ENCODE measurements around the gene RYR1. TPM values are rescaled to one million over a fixed set of nuclear protein-coding genes. Genes with fewer than 3 reads are reported as not detected.
"Not testable (repeated sequence)": the region's sequence is repeated elsewhere in the genome, so short reads cannot be mapped to it uniquely, and the experiment has no call there.

The RYR1 gene
- total and polyA plus RNA-seq, 11 donors: 0.44 to 2.1 (median 0.86) TPM

DNA sequence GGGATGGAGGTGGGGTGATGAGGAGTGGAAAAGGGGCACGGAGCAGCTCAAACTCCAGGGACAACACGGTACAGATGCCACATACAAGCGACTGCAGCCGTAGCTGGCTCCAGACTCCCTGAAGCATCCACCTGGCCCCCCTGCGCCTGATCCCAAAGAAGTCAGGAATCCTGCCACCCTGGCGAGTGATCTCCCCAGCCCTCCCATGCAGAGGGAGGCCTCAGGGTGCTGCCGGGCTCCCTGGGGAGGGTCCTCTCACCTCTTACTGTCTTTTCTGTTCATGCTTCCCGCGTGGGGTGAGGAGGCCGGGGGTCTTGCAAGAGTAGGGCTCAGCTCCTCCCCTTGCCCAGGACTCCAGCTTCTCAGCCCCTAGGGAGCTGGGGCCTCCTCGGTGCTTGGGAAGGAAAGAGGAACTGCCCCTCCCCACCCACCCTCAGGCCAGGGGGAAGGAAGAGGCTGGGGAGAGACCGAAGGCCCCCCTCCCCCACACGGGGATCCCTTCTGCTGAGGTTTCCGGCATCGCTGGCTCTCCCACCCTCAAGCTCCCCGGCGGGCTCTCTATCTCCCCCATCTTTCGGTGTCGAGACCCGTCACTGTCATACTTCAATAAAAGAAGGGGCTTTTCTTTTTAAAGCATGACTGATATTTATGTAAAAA, 7.6 kb upstream of the RYR1 start, which contains the start of gene RASGRP4:
RASGRP4 (minus strand) TSS at position 410 of the 657 bp plus-strand sequence; CDS start at position 282, 128 bp downstream.
- intact Hi-C loops (cut with DNase I): no loop called here
- TF ChIP-seq, protein P1, sequence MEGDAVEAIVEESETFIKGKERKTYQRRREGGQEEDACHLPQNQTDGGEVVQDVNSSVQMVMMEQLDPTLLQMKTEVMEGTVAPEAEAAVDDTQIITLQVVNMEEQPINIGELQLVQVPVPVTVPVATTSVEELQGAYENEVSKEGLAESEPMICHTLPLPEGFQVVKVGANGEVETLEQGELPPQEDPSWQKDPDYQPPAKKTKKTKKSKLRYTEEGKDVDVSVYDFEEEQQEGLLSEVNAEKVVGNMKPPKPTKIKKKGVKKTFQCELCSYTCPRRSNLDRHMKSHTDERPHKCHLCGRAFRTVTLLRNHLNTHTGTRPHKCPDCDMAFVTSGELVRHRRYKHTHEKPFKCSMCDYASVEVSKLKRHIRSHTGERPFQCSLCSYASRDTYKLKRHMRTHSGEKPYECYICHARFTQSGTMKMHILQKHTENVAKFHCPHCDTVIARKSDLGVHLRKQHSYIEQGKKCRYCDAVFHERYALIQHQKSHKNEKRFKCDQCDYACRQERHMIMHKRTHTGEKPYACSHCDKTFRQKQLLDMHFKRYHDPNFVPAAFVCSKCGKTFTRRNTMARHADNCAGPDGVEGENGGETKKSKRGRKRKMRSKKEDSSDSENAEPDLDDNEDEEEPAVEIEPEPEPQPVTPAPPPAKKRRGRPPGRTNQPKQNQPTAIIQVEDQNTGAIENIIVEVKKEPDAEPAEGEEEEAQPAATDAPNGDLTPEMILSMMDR (IDR thresholded peaks at IDR 0.05): no peak
- TF ChIP-seq POLR2A (IDR thresholded peaks at IDR 0.05): no peak
- Histone ChIP-seq H3K36me3 (no peaks in the 10 kb centered on the region), H3K27me3 (peaks cover 0 to 13% (median 0%) of the 10 kb centered on the region in 9 donors), H3K27ac (peak within 1 kb of the TSS in 2 of 12 donors; percentile 25 to 72), H3K4me1 (peaks cover 0 to 10% (median 0%) of the 10 kb centered on the region in 12 donors), H3K4me3 (peak within 1 kb of the TSS in 9 of 12 donors; percentile 18 to 61 (median 34)), H3K9me3 (no peaks in the 10 kb centered on the region)
- ATAC-seq (peak; percentile 41 to 80 (median 59)), DNase-seq (peak in 4 of 5 donors; percentile 29 to 76 (median 58))
- WGBS, 4 donors: 16 to 21% (median 17%) methylated on average over 19 to 20 of the region's 20 CpGs

DNA sequence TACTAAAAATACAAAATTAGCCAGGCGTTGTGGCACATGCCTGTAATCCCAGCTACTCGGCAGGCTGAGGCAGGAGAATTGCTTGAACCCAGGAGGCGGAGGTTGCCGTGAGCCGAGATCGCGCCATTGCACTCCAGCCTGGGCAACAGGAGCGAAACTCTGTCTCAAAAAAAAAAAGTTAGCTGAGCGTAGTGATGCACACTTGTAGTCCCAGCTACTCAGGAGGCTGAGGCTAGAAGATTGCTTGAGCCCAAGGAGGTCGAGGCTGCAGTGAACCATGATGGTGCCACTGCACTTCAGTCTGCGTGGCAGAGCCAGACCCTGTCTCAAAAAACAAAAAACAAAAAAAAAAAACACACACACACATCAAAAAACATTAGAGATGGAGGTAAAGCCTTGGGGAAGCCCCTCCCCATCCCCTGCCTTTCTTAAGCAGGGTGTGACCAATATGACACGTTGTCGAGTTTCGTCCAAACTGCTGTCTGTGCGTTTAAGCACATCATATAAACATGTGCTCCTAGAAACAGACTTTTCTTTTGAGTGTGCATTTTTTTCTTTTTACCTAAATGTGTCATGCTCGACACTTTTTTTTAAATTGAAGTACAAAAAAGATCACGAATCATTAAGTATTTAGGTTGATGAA, 6.3 kb upstream of the RYR1 start:
- H3K36me3 ChIP-seq; H3K27ac ChIP-seq; ATAC-seq; H3K9me3 ChIP-seq; DNase-seq; H3K4me3 ChIP-seq; intact Hi-C loops (cut with DNase I): not testable (repeated sequence)
- peaks cover 0 to 15% (median 0%) of the 10 kb centered on the region in 9 donors for H3K27me3 ChIP-seq
- 67 to 77% (median 72%) methylated on average over 16 to 17 of the region's 17 CpGs for WGBS, 4 donors
- H3K4me1 ChIP-seq: peaks cover 0 to 10% (median 0%) of the 10 kb centered on the region in 12 donors

DNA sequence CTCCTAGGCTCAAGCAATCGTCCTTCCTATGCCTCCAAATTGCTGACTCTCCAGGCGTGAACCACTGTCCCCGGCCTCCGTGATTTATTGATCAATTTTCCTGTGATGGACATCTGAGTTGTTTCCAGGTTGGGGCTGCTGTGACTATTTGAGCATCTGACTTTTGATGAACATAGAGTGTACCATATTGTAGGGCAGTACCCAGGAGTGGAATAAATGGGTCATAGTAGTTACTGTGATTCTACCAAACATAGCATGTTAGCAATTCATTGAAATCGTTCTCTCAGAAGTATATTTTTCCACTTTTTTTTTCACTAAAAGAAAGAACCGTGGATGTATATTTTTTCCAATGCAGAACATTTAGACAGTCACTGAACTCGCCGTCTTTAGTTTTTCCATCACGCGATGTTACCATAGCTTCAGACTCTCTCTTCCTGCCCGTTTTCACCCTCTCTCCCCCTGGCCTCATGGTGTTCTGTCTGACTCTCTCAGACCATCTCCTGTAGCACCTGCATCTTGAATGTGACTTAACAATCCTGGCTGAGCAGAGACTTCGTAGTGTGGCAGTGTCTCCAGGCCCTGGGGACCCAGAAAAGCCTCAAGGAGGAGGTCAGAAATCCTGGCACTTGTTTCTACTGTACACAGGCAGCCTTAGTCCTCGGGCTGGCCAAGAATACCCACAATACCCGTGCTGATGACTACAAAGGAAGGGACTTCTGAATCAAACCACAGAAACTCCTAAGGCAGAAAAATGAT, 4.3 kb upstream of the RYR1 start:
- intact Hi-C loops (cut with DNase I): no loop called here
- Histone ChIP-seq H3K4me1 (peaks cover 0 to 19% (median 0%) of the 10 kb centered on the region in 12 donors), H3K27ac (no peak overlapping the region), H3K27me3 (peaks cover 0 to 32% (median 15%) of the 10 kb centered on the region in 9 donors), H3K36me3 (no peaks in the 10 kb centered on the region), H3K9me3 (no peaks in the 10 kb centered on the region), H3K4me3 (no peak overlapping the region)
- WGBS, 4 donors: 62 to 70% (median 68%) methylated on average over 14 of the region's 14 CpGs
- no peak for ATAC-seq
- no peak for TF ChIP-seq POLR2A (IDR thresholded peaks at IDR 0.05)
- TF ChIP-seq, protein P1 (IDR thresholded peaks at IDR 0.05): no peak
- DNase-seq: no peak

DNA sequence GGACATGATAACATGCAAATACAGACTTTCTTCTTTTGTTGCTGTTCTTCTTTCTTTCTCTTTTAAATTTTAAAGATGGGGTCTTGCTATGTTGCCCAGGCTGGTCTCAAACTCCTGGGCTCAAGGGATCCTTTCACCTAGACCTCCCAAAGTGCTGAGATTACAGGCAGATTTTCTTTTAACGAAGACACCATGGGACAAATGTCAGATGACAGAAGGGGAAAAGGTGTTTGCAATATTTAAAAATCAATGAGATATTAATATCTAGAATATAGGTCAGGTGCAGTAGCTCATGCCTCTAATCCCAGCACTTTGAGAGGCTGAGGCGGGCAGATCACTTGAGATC, 3.7 kb upstream of the RYR1 start:
- no peak overlapping the region for H3K27ac ChIP-seq
- peaks cover 0 to 21% (median 0%) of the 10 kb centered on the region in 12 donors for H3K4me1 ChIP-seq
- 80 to 87% (median 83%) methylated on average over 2 of the region's 2 CpGs for WGBS, 4 donors
- TF ChIP-seq POLR2A (IDR thresholded peaks at IDR 0.05): no peak
- TF ChIP-seq, protein P1 (IDR thresholded peaks at IDR 0.05): no peak
- no peaks in the 10 kb centered on the region for H3K36me3 ChIP-seq
- H3K9me3 ChIP-seq: no peaks in the 10 kb centered on the region
- peaks cover 3 to 37% (median 17%) of the 10 kb centered on the region in 9 donors for H3K27me3 ChIP-seq
- H3K4me3 ChIP-seq: no peak overlapping the region
- no peak for ATAC-seq
- intact Hi-C loops (cut with DNase I): loop anchor here in 1 of 10 donors (10.0 kb wide), 1 partner anchor 155 kb away; no protein-coding TSS in a partner anchor
- DNase-seq: no peak
